Gastrocnemius medialis (tissue), 4 donors: ENCODE data around the gene SCTR.

Source experiments
- POLR2A ChIP-seq, 2 donors: fragments of 450-650 bp; IDR thresholded peaks; one replicate each; pipeline ENCODE4 v1.6.1; 2017; ENCODE audit warnings: antibody characterized with exemption in 2 of 2, mild to moderate bottlenecking in 2 of 2, moderate library complexity in 2 of 2
- TF ChIP-seq, protein P1 (sequence below), 5 experiments: fragments of 450-650 bp in 3 of 5; fragments of 200-600 bp in 2 of 5; sonication (generic) in 2 of 5; IDR thresholded peaks in 4 of 5; conservative IDR thresholded peaks in 1 of 5; 1 replicate in 4 of 5; 2 replicates in 1 of 5; pipeline ENCODE4 v1.5.1; 2016 to 2019; ENCODE audit warnings: antibody characterized with exemption in 5 of 5, mild to moderate bottlenecking in 3 of 5, moderate library complexity in 3 of 5

- no peak for TF ChIP-seq POLR2A (IDR thresholded peaks at IDR 0.05)
- TF ChIP-seq, protein P1, sequence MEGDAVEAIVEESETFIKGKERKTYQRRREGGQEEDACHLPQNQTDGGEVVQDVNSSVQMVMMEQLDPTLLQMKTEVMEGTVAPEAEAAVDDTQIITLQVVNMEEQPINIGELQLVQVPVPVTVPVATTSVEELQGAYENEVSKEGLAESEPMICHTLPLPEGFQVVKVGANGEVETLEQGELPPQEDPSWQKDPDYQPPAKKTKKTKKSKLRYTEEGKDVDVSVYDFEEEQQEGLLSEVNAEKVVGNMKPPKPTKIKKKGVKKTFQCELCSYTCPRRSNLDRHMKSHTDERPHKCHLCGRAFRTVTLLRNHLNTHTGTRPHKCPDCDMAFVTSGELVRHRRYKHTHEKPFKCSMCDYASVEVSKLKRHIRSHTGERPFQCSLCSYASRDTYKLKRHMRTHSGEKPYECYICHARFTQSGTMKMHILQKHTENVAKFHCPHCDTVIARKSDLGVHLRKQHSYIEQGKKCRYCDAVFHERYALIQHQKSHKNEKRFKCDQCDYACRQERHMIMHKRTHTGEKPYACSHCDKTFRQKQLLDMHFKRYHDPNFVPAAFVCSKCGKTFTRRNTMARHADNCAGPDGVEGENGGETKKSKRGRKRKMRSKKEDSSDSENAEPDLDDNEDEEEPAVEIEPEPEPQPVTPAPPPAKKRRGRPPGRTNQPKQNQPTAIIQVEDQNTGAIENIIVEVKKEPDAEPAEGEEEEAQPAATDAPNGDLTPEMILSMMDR (IDR thresholded peaks at IDR 0.05 in 4 of 5, conservative IDR thresholded peaks at IDR 0.05 in 1 of 5): no peak
Observed at GRCh38 chr2:119519057-119519408, 5.2 kb downstream of the SCTR start.
